ENCODE data around the gene CHN2. TPM values are rescaled to one million over a fixed set of nuclear protein-coding genes. Genes with fewer than 3 reads are reported as not detected.
A peak's percentile ranks its signal among the peaks of the same experiment; 100 is the strongest.

Gene CHN2
- polyA plus RNA-seq, 1 donor from 2014 or later, result 136 TPM

- peaks cover 3% of the 10 kb centered on the region for H3K36me3 ChIP-seq (ENCODE audit: insufficient read depth, low read length)
- no peaks in the 10 kb centered on the region for H4K20me1 ChIP-seq (ENCODE audit: insufficient read depth)
- no peaks in the 10 kb centered on the region for H3F3A ChIP-seq (ENCODE audit: insufficient read depth, low read length, poor library complexity, severe bottlenecking)
- no peak overlapping the region for H3K4me2 ChIP-seq (ENCODE audit: low read length)
- H3K79me2 ChIP-seq (replicated peaks; ENCODE audit: insufficient read depth, low read length), result no peaks in the 10 kb centered on the region
- no peaks in the 10 kb centered on the region for H3K9me2 ChIP-seq (ENCODE audit: insufficient read depth, low read length)
- H3K27me3 ChIP-seq (ENCODE audit: insufficient read depth, low read depth, low read length), result no peaks in the 10 kb centered on the region
- no peak overlapping the region for H3K4me3 ChIP-seq (ENCODE audit: low read length)
- no peaks in the 10 kb centered on the region for H3K9me3 ChIP-seq (ENCODE audit: low read length)
- no peak overlapping the region for H2AFZ ChIP-seq (ENCODE audit: low read depth, low read length)
- H3K27ac ChIP-seq (ENCODE audit: low read length), result no peak overlapping the region
- no peak overlapping the region for H3K9ac ChIP-seq (ENCODE audit: low read length)
- no peak for TF ChIP-seq EZH2 (IDR thresholded peaks at IDR 0.05; ENCODE audit: borderline replicate concordance, insufficient read depth, low read length, poor library complexity, severe bottlenecking)
- TF ChIP-seq, protein P1, sequence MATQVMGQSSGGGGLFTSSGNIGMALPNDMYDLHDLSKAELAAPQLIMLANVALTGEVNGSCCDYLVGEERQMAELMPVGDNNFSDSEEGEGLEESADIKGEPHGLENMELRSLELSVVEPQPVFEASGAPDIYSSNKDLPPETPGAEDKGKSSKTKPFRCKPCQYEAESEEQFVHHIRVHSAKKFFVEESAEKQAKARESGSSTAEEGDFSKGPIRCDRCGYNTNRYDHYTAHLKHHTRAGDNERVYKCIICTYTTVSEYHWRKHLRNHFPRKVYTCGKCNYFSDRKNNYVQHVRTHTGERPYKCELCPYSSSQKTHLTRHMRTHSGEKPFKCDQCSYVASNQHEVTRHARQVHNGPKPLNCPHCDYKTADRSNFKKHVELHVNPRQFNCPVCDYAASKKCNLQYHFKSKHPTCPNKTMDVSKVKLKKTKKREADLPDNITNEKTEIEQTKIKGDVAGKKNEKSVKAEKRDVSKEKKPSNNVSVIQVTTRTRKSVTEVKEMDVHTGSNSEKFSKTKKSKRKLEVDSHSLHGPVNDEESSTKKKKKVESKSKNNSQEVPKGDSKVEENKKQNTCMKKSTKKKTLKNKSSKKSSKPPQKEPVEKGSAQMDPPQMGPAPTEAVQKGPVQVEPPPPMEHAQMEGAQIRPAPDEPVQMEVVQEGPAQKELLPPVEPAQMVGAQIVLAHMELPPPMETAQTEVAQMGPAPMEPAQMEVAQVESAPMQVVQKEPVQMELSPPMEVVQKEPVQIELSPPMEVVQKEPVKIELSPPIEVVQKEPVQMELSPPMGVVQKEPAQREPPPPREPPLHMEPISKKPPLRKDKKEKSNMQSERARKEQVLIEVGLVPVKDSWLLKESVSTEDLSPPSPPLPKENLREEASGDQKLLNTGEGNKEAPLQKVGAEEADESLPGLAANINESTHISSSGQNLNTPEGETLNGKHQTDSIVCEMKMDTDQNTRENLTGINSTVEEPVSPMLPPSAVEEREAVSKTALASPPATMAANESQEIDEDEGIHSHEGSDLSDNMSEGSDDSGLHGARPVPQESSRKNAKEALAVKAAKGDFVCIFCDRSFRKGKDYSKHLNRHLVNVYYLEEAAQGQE (IDR thresholded peaks at IDR 0.05; ENCODE audit: borderline replicate concordance), result no peak
- TF ChIP-seq MXI1 (conservative IDR thresholded peaks at IDR 0.05; ENCODE audit: poor library complexity, severe bottlenecking), result no peak
- no peak for TF ChIP-seq POLR2AphosphoS5 (IDR thresholded peaks at IDR 0.05)
- no peak for TF ChIP-seq RAD21 (conservative IDR thresholded peaks at IDR 0.05)
- TF ChIP-seq EP300 (conservative IDR thresholded peaks at IDR 0.05; ENCODE audit: poor library complexity, severe bottlenecking), result no peak
- TF ChIP-seq SMC3 (conservative IDR thresholded peaks at IDR 0.05; ENCODE audit: poor library complexity), result no peak
- no peak for TF ChIP-seq TAF1 (IDR thresholded peaks at IDR 0.05; ENCODE audit: low read depth)
- TF ChIP-seq, protein P2, sequence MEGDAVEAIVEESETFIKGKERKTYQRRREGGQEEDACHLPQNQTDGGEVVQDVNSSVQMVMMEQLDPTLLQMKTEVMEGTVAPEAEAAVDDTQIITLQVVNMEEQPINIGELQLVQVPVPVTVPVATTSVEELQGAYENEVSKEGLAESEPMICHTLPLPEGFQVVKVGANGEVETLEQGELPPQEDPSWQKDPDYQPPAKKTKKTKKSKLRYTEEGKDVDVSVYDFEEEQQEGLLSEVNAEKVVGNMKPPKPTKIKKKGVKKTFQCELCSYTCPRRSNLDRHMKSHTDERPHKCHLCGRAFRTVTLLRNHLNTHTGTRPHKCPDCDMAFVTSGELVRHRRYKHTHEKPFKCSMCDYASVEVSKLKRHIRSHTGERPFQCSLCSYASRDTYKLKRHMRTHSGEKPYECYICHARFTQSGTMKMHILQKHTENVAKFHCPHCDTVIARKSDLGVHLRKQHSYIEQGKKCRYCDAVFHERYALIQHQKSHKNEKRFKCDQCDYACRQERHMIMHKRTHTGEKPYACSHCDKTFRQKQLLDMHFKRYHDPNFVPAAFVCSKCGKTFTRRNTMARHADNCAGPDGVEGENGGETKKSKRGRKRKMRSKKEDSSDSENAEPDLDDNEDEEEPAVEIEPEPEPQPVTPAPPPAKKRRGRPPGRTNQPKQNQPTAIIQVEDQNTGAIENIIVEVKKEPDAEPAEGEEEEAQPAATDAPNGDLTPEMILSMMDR (IDR thresholded peaks at IDR 0.05; ENCODE audit: poor library complexity, severe bottlenecking), result no peak
These were observed 53.3 kb downstream of the CHN2 start for GRCh38 chr7:29247963-29248236.

DNA sequence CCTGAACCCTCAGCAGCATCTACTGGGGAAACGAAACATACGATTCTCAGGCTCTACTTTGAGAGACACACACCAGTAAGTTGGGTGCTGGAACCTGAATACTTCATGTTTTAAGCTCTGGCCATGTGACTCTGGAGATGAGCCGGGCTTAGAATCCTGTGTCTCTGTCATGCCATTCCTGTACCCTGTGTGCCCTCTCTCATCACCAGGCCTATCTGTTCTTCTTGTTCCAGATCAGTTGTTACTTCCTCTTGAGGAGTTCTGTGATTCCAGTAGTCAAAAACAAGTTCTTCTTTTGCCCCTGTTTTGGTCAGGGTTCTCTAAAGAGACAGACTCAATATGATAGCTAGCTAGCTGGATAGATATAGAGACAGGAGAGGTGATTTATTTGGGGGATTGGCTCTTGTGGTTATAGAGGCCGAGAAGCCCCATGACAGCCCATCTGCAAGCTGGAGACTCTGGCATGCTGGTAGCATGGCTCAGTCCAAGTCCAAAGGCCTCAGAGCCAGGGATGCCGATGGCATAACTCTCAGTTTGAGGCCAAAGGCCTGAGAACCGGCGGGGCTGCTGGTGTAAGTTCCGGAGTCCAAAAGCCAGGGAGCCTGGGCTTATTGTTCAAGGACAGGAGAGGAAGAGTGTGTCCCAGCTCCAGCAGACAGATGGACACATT is 54.3 kb downstream of the CHN2 start:
- H4K20me1 ChIP-seq (ENCODE audit: insufficient read depth), result no peaks in the 10 kb centered on the region
- H3K36me3 ChIP-seq (ENCODE audit: insufficient read depth, low read length), result peaks cover 7% of the 10 kb centered on the region
- TF ChIP-seq SMC3 (conservative IDR thresholded peaks at IDR 0.05; ENCODE audit: poor library complexity) (no peak), EP300 (conservative IDR thresholded peaks at IDR 0.05; ENCODE audit: poor library complexity, severe bottlenecking) (no peak)
- TF ChIP-seq, protein P2 (IDR thresholded peaks at IDR 0.05; ENCODE audit: poor library complexity, severe bottlenecking), result no peak
- H3K27me3 ChIP-seq (ENCODE audit: insufficient read depth, low read depth, low read length), result no peaks in the 10 kb centered on the region
- H3K27ac ChIP-seq (ENCODE audit: low read length), result peak overlapping the region; percentile 32
- H3K4me3 ChIP-seq (ENCODE audit: low read length), result no peak overlapping the region
- no peaks in the 10 kb centered on the region for H3K9me2 ChIP-seq (ENCODE audit: insufficient read depth, low read length)
- no peaks in the 10 kb centered on the region for H3F3A ChIP-seq (ENCODE audit: insufficient read depth, low read length, poor library complexity, severe bottlenecking)
- H3K4me2 ChIP-seq (ENCODE audit: low read length), result no peak overlapping the region
- no peaks in the 10 kb centered on the region for H3K79me2 ChIP-seq (replicated peaks; ENCODE audit: insufficient read depth, low read length)
- H3K9ac ChIP-seq (ENCODE audit: low read length), result no peak overlapping the region
- H3K9me3 ChIP-seq (ENCODE audit: low read length), result no peaks in the 10 kb centered on the region
- no peak overlapping the region for H2AFZ ChIP-seq (ENCODE audit: low read depth, low read length)
